GM12801 (cell line): ENCODE data around the gene MYBPC2.

Experiments used
- CTCF ChIP-seq: IDR thresholded peaks from one replicate; pipeline ENCODE4 v1.5.1; 2011; ENCODE audit warnings: control low read depth; ENCODE audit not compliant: insufficient read length; ENCODE audit errors: extremely low read depth

The MYBPC2 gene

DNA sequence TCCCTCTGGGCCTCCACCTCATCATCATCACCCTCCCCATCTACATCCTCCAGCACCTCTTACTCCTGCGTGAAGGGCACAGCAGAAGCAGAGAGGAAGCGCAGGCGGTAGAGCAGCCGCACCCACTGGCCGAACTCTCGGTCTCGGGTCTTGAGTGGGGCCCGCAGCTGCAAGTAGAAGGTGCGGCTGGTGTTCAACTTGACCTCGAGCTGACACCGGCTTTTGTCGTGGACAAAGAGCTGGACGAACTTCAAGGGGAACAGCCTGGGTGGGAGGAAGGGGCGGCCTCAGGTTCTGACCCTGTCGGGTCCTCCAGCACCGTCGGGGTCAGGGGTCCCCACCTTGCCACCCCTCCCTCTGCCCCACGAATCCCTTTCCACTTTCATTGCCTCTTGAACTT, 34.9 kb downstream of the MYBPC2 start:
- TF ChIP-seq CTCF: no peak

DNA sequence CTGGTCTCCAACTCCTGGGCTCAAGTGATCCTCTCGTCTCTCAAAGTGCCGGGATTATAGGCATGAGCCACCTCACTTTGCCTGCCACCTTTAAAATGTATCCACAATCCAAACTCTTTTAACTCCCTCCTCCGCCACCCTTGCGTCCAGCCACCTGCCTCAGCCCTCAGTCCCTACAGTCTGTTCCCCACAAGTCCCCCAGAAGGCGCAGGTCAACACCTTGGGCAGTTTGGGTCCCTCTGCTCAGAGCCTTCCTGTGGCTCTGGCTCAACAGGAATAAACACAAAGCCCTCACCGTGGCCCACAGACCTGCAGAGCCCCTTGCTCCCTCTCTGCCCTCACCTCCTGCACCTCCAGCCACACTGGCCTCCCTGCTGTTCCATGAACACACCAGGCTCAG, 36.1 kb downstream of the MYBPC2 start:
- no peak for TF ChIP-seq CTCF

GRCh38 chr19:50475101-50475568, 42.4 kb downstream of the MYBPC2 start:
- TF ChIP-seq CTCF: no peak

- TF ChIP-seq CTCF: no peak
Observed at GRCh38 chr19:50475736-50476223, 43.1 kb downstream of the MYBPC2 start.

DNA sequence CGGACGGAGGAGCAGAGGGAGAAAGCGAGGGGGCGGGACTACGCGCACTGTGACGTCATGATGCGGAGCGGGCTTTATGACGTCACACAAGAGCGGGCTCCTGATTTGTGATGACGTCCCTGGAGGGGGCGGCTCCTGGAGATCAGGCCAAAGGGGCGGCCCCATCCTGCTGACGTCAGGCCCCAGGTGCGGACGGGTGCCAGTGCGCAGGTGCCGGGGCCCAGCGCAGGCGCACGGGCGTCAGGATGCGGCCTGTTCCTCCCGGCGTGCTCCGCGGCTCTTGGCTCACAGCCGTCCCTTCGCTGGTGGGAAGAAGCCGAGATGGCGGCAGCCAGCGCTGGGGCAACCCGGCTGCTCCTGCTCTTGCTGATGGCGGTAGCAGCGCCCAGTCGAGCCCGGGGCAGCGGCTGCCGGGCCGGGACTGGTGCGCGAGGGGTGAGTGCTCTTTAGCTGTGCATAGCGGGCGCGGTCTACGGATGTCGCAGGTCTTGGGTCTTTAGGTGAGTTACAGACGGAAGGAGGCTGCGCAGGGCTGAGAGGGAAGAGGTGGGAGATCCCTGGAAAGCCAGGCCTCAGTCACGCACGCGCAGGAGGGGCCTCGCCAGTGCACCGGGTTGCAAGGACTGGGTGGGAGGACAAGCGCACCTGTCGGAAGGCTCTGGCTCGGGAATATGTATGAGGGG, 43.7 kb downstream of the MYBPC2 start, which contains the start of the genes EMC10 and GARIN5A:
Gene EMC10, plus strand, starts transcription at position 284 of the 683 bp plus-strand sequence. Its CDS starts 38 bp downstream, at position 322.
Gene GARIN5A, minus strand, starts transcription at position 625 of the 683 bp plus-strand sequence. Its CDS starts 460 bp downstream, at position 165.
- TF ChIP-seq CTCF: no peak

GRCh38 chr19:50476907-50477238, 44.2 kb downstream of the MYBPC2 start:
- TF ChIP-seq CTCF: no peak

GRCh38 chr19:50477751-50478515, 45.2 kb downstream of the MYBPC2 start:
- TF ChIP-seq CTCF: no peak
